HEK293 (cell line): ENCODE data around the gene AGO4.

Source experiments
- BCL11A ChIP-seq: fragments of 450-650 bp; formaldehyde crosslinking; IDR thresholded peaks from 2 replicates; pipeline ENCODE4 v1.5.1; 2016; ENCODE audit warnings: low read depth, missing biosample characterization, missing genetic modification characterization
- CTCF ChIP-seq: fragments of 450-650 bp; formaldehyde crosslinking; IDR thresholded peaks from 2 replicates; pipeline ENCODE4 v1.5.1; 2016; ENCODE audit warnings: missing biosample characterization, missing genetic modification characterization
- SP2 ChIP-seq: fragments of 450-650 bp; formaldehyde crosslinking; IDR thresholded peaks from 2 replicates; pipeline ENCODE4 v1.5.1; 2016; ENCODE audit warnings: missing biosample characterization, missing genetic modification characterization
- ZBTB8A ChIP-seq: fragments of 450-650 bp; formaldehyde crosslinking; IDR thresholded peaks from 2 replicates; pipeline ENCODE4 v1.5.1; 2016; ENCODE audit warnings: missing biosample characterization, missing genetic modification characterization
- ZNF274 ChIP-seq, 2 experiments: fragments of 200-500 bp in 1 of 2; fragments of 450-650 bp in 1 of 2; sonication (Bioruptor generic) in 1 of 2; formaldehyde crosslinking in 1 of 2; IDR thresholded peaks; 2 replicates each; pipeline versions ENCODE4 v1.5.1 to v1.6.1; 2014 to 2016; ENCODE audit warnings: borderline replicate concordance in 1 of 2, inconsistent platforms in 1 of 2, low read length in 1 of 2, missing biosample characterization in 1 of 2, missing genetic modification characterization in 1 of 2
- ZNF292 ChIP-seq: fragments of 450-650 bp; formaldehyde crosslinking; IDR thresholded peaks from 2 replicates; pipeline ENCODE4 v1.5.1; 2016; ENCODE audit warnings: low read depth, missing biosample characterization, missing genetic modification characterization, borderline replicate concordance
- ZNF626 ChIP-seq: fragments of 450-650 bp; sonication (Bioruptor Pico); formaldehyde crosslinking; IDR thresholded peaks from 2 replicates; pipeline ENCODE4 v1.5.1; 2018; ENCODE audit warnings: missing biosample characterization, missing genetic modification characterization, inconsistent platforms

GRCh38 chr1:35835398-35835797 lies 27.6 kb downstream of the AGO4 start:
- no peak for TF ChIP-seq ZBTB8A (tag by site-specific recombination)
- no peak for TF ChIP-seq CTCF (tag by site-specific recombination)
- no peak for TF ChIP-seq ZNF292
- no peak for TF ChIP-seq ZNF274 (IDR thresholded peaks at IDR 0.05; ENCODE audit: low read length)
- no peak for TF ChIP-seq ZNF274 (tag by site-specific recombination; IDR thresholded peaks at IDR 0.05; ENCODE audit: borderline replicate concordance)
- TF ChIP-seq SP2 (tag by site-specific recombination): no peak
- TF ChIP-seq ZNF626: no peak
- no peak for TF ChIP-seq BCL11A
